ENCODE results near the gene DGKH. TPM values are rescaled to one million over a fixed set of nuclear protein-coding genes. Genes with fewer than 3 reads are reported as not detected.

Gene DGKH
- total RNA-seq, 4 donors from 2014 or later = 15.0 to 20.8 (median 17.1) TPM

- DNase-seq (ENCODE audit: extremely low spot score) = no peak
- Histone ChIP-seq H3K27me3 (no peaks in the 10 kb centered on the region), H3K27ac (replicated peaks in 1 of 4) (no peak overlapping the region), H3K4me1 (peaks cover 0 to 11% (median 0%) of the 10 kb centered on the region in 4 donors), H3K9me3 (peaks cover 0 to 5% (median 0%) of the 10 kb centered on the region in 4 donors), H3K4me3 (no peak overlapping the region), H3K36me3 (no peaks in the 10 kb centered on the region)
- 91% methylated on average over 6 of the region's 6 CpGs for WGBS
- TF ChIP-seq POLR2A (IDR thresholded peaks at IDR 0.05; ENCODE audit: low read depth) (no peak), POLR2AphosphoS5 (IDR thresholded peaks at IDR 0.05) (no peak), EP300 (IDR thresholded peaks at IDR 0.05) (no peak), CTCF (IDR thresholded peaks at IDR 0.05) (no peak)
- intact Hi-C loops (cut with DNase I) = no loop called here
Measured at GRCh38 chr13:42056583-42056982, 8.1 kb downstream of the DGKH start.

- intact Hi-C loops (cut with DNase I) = no loop called here
- peaks cover 0 to 5% (median 0%) of the 10 kb centered on the region in 4 donors for H3K9me3 ChIP-seq
- H3K27me3 ChIP-seq = no peaks in the 10 kb centered on the region
- 96% methylated on average over 2 of the region's 2 CpGs for WGBS
- peaks cover 0 to 11% (median 0%) of the 10 kb centered on the region in 4 donors for H3K4me1 ChIP-seq
- H3K4me3 ChIP-seq = no peak overlapping the region
- H3K36me3 ChIP-seq = no peaks in the 10 kb centered on the region
- DNase-seq (ENCODE audit: extremely low spot score) = no peak
- no peak for TF ChIP-seq EP300 (IDR thresholded peaks at IDR 0.05)
- TF ChIP-seq POLR2A (IDR thresholded peaks at IDR 0.05; ENCODE audit: low read depth) = no peak
- TF ChIP-seq POLR2AphosphoS5 (IDR thresholded peaks at IDR 0.05) = no peak
- no peak for TF ChIP-seq CTCF (IDR thresholded peaks at IDR 0.05)
- H3K27ac ChIP-seq (replicated peaks in 1 of 4) = no peak overlapping the region
Measured at GRCh38 chr13:42057918-42058530, 9.6 kb downstream of the DGKH start.

GRCh38 chr13:42061943-42062342 lies 13.5 kb downstream of the DGKH start:
- intact Hi-C loops (cut with DNase I) = no loop called here
- Histone ChIP-seq H3K4me3 (no peak overlapping the region), H3K36me3 (peaks cover 0 to 4% (median 0%) of the 10 kb centered on the region in 4 donors), H3K9me3 (peaks cover 0 to 5% (median 0%) of the 10 kb centered on the region in 4 donors), H3K27ac (replicated peaks in 1 of 4) (no peak overlapping the region), H3K27me3 (no peaks in the 10 kb centered on the region), H3K4me1 (peaks cover 0 to 8% (median 3%) of the 10 kb centered on the region in 4 donors)
- TF ChIP-seq POLR2A (IDR thresholded peaks at IDR 0.05; ENCODE audit: low read depth) (no peak), CTCF (IDR thresholded peaks at IDR 0.05) (no peak), POLR2AphosphoS5 (IDR thresholded peaks at IDR 0.05) (no peak), EP300 (IDR thresholded peaks at IDR 0.05) (no peak)
- no peak for DNase-seq (ENCODE audit: extremely low spot score)

GRCh38 chr13:42063105-42063504 lies 14.7 kb downstream of the DGKH start:
- Histone ChIP-seq H3K27ac (replicated peaks in 1 of 4) (no peak overlapping the region), H3K36me3 (peaks cover 0 to 4% (median 0%) of the 10 kb centered on the region in 4 donors), H3K27me3 (no peaks in the 10 kb centered on the region), H3K9me3 (peaks cover 0 to 5% (median 0%) of the 10 kb centered on the region in 4 donors), H3K4me1 (peaks cover 0 to 8% (median 3%) of the 10 kb centered on the region in 4 donors), H3K4me3 (no peak overlapping the region)
- 91% methylated on average over 2 of the region's 2 CpGs for WGBS
- intact Hi-C loops (cut with DNase I) = no loop called here
- DNase-seq (ENCODE audit: extremely low spot score) = no peak
- TF ChIP-seq CTCF (IDR thresholded peaks at IDR 0.05) (no peak), POLR2A (IDR thresholded peaks at IDR 0.05; ENCODE audit: low read depth) (no peak), POLR2AphosphoS5 (IDR thresholded peaks at IDR 0.05) (no peak), EP300 (IDR thresholded peaks at IDR 0.05) (no peak)

- whole genome bisulfite sequencing = 69% methylated on average over 6 of the region's 6 CpGs
Measured at GRCh38 chr13:42064259-42064658, 15.8 kb downstream of the DGKH start.

More at GRCh38 chr13:42064259-42064658, 15.8 kb downstream of the DGKH start:
- no peaks in the 10 kb centered on the region for H3K27me3 ChIP-seq
- peaks cover 0 to 4% (median 0%) of the 10 kb centered on the region in 4 donors for H3K36me3 ChIP-seq
- no peak for TF ChIP-seq POLR2A (IDR thresholded peaks at IDR 0.05; ENCODE audit: low read depth)
- no peak for TF ChIP-seq POLR2AphosphoS5 (IDR thresholded peaks at IDR 0.05)
- no peak for TF ChIP-seq CTCF (IDR thresholded peaks at IDR 0.05)
- no peak for TF ChIP-seq EP300 (IDR thresholded peaks at IDR 0.05)
- H3K27ac ChIP-seq (replicated peaks in 1 of 4) = no peak overlapping the region
- H3K4me3 ChIP-seq = no peak overlapping the region
- DNase-seq (ENCODE audit: extremely low spot score) = no peak
- H3K9me3 ChIP-seq = no peaks in the 10 kb centered on the region
- intact Hi-C loops (cut with DNase I) = no loop called here
- peaks cover 0 to 8% (median 3%) of the 10 kb centered on the region in 4 donors for H3K4me1 ChIP-seq

Measured in esophagus muscularis mucosa (tissue), 4 donors.